Fibroblast of upper back skin (primary cell): ENCODE results near the gene TOLLIP.

Source experiments
- DNase-seq: peaks from one replicate; pipeline ENCODE4 v3.0.0-alpha.2; 2013

Gene TOLLIP

DNA sequence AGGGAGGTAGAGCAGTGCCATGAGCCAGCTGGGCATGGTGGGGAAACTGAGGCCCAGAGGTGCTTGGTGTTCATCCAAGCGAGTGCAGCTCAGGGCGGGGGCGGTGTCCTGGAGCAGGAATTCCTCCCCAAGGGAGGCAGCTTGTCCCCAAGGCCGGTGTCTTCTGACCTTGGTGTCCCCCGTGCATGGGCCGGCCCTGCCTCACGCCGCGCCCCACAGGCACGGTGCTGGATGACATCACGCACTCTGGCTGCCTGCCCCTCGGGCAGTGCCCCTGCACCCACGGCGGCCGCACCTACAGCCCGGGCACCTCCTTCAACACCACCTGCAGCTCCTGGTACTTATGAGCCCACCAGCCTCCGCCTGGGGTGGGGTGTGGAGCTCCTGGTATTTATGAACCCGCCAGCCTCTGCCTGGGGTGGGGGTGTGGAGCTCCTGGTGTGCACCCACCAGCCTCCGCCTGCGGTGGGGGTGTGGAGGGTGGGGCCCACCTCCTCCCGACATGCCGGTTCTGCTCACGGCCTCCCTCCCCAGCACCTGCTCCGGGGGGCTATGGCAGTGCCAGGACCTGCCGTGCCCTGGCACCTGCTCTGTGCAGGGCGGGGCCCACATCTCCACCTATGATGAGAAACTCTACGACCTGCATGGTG, 79.8 kb downstream of the TOLLIP start:
- DNase-seq, result no peak

DNA sequence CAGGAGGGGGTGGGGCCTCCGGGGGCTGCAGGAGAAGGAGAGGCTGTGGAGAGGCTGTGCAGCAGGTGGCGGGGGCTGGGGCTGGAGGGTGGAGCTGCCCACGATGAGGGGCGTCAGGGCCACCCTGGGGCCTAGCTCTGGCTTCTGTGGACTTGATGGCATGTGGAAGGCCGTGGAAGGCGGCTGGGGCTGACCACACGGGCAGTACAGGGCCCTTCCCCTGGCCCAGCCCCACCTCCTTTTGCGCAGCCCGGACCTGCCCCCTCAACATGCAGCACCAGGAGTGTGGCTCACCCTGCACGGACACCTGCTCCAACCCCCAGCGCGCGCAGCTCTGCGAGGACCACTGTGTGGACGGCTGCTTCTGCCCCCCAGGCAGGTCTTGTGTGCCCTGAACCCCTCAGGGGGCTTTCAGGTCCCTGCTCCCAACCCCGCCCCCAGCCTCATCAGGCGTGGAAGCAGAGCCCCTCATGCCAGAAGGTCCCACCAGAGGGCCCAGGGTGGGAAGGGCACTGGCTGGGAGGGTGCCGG, 80.4 kb downstream of the TOLLIP start:
- no peak for DNase-seq

DNA sequence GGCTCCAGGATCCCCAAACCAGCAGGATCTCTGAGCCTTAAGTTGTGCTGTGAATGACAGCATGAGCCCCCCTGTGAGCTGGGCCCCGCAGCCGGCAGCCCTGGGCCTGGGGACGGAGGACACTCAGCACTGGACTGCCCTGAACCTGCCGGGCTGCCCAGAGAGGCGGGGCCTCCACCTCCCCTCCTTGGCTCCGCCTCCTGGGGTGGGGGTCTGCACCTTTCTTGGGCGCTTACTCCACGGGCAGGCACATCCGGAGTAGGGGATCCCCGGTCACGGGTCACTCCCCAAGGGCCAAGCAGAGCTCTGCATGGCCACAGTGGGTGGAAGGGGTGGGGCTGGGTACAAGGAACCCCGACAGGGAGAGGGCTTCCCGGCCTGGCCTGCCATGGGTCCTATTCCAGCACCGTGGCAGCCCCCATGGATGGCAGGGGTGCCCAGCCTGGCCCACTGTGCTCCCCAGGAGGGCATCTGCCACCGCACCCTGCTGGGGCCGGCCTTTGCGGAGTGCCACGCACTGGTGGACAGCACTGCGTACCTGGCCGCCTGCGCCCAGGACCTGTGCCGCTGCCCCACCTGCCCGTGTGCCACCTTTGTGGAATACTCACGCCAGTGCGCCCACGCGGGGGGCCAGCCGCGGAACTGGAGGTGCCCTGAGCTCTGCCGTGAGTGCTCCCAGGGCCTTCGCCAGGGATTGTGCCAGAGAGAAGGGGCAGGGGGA, 81.2 kb downstream of the TOLLIP start:
- no peak for DNase-seq

DNA sequence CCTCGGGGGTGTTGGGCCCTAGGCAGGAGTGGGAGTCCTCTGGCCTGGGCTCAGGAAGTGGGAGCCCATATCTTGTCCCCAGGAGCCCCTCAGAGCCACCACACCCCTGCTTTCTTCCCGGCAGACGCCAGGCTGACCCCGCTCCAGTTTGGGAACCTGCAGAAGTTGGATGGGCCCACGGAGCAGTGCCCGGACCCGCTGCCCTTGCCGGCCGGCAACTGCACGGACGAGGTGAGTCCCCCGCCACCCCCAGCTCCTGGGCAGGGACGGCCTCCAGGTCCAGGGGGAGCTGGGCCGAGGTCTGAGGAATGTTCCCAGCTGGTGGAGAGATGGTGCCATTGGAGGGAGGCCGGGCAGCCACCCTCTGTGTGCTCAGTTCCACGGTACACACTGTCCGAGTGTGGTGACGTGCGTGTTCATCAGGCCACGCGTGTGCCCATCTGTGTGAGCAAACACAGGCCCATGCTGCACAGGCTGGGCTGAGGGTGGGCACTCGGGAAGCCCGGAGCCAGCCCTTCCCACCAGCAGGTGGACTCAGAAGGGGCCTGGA, 81.8 kb downstream of the TOLLIP start:
- DNase-seq, result no peak

DNA sequence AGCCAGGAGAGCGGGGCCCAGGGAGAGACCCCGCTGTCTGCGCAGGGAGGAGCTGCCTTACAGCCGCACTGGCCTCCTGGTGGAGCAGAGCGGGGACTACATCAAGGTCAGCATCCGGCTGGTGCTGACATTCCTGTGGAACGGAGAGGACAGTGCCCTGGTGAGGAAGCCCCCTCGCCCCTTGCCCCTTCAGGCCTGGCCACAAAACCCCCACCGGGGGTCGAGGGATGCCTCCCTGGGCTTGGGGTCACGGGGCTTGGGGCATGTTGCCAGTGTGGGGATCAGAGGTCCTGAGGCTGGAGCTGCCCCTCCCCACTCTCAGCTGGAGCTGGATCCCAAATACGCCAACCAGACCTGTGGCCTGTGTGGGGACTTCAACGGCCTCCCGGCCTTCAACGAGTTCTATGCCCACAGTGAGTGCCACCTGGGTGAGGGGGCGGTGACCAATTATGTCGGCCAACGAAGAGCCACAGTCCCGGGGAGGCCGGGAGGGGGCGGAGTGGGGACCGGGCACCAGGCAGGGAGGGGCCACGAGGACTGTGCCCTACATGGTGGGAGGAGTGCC, 82.4 kb downstream of the TOLLIP start:
- DNase-seq, result no peak

DNA sequence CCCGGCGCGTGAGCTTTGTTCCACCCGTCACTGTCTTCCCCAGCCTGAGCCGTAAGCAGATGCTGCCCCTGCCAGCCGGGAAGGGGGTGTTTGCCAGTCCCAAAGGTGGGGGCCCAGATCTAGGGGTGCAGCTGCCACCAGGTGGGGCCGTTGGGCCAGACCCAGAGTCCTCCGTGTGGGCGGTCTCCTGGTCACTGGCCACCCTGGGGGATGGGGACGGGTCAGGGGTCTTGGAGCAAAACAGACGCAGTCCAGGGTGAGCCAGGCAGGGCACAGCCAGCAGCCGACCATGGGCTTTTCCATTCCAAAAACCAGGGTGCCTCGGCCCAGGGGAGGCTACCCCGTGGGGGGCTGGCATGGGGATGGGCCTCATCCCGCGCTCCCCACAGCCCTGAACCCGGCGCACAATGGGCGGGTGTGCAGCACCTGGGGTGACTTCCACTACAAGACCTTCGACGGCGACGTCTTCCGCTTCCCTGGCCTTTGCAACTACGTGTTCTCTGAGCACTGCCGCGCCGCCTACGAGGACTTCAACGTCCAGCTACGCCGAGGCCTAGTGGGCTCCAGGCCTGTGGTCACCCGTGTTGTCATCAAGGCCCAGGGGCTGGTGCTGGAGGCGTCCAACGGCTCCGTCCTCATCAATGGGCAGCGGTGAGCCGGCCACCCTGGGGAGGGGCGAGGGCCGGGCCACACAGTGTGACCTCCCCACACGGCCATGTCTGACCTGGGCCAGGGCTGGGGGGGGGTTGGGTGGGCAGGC, 83.0 kb downstream of the TOLLIP start:
- no peak for DNase-seq

DNA sequence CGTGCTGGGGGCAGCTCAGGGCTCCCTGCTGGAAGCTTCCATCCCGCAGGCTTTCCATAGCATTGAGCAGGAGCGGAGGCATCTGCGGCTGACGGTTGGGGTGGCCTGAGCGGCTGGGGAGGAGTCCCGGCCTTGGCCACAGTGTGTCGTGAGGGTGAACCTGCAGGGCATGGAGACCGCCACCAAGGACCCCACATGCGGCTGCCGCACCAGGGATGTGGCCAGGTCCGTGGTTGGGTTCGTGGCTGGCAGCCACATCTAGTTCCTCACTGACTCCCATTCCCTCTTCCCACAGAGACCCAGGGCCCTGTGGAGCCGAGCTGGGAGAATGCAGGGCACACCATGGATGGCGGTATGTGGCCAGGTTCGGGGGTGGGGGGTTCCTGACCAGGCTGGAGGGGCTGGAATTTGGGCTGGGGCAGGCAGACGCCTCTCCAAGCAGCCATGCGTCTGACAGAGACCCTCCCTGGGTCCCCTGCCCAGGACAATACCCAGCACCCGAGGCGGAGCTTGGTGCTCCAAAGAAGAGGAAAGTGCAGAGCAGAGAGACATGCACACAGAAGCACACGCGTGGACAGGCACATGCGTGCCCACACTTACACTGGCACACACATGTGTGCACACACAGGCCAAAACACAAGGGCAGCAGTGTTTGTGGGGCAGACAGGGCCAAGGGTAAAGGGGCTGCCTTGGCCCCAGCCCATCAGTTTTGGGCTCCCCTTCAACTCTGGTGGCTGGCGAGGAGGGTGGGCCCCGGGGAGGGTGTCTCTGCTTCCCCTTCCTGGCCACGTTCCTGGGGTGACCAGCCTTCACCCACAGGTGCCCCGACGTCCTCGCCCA, 83.8 kb downstream of the TOLLIP start:
- DNase-seq, result no peak

DNA sequence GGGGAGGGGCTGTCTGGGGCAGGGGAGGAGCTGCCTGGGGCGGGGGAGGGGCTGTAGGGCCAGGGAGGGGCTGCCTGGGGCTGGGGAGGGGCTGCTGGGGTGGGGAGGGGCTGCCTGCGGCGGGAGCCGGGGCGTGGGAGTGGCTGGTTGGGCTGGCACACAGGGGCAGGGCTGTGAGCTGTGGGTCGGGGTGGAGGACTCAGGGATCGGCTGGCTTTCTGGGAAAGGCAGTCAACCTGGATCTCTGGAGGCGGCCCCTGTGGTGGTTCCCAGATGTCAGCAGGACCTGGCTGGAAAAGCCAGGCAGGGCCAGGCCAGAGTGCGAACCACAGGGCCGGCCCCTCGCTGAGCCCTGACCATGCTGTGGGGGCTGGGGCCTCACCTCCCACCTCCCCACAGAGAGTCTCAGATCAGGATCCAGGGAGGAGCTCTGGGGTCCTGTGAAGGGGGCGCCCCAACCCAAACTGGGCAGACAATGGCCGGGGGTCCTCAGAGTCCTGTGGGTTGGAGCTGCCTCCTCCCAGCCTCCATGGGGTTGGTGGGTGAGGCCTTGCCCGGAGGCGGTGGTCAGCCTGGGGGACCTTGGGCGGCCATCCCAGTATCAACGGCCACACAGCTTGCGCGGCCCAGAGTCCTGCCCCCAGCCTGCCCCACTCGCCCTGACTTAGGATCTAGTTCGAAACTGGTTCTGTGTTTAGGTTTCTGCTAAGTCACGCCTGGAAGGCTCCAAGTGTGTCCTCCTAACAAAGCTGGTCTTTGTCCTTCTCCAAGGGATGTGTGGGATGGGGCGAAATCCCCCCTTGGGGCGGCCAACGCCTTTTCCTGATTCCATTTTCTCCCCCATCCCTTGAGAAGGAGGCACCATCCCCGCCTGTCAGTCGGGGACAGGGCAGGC, 84.7 kb downstream of the TOLLIP start:
- DNase-seq, result no peak
